HK-2 (cell line): ENCODE measurements around the gene C19orf53.
A peak's percentile ranks its signal among the peaks of the same experiment; 100 is the strongest.

ENCODE experiments used
- DNase-seq: peaks from one replicate; pipeline ENCODE4 v3.0.0-alpha.2; 2018; ENCODE audit not compliant: unreplicated experiment

C19orf53 gene

DNA sequence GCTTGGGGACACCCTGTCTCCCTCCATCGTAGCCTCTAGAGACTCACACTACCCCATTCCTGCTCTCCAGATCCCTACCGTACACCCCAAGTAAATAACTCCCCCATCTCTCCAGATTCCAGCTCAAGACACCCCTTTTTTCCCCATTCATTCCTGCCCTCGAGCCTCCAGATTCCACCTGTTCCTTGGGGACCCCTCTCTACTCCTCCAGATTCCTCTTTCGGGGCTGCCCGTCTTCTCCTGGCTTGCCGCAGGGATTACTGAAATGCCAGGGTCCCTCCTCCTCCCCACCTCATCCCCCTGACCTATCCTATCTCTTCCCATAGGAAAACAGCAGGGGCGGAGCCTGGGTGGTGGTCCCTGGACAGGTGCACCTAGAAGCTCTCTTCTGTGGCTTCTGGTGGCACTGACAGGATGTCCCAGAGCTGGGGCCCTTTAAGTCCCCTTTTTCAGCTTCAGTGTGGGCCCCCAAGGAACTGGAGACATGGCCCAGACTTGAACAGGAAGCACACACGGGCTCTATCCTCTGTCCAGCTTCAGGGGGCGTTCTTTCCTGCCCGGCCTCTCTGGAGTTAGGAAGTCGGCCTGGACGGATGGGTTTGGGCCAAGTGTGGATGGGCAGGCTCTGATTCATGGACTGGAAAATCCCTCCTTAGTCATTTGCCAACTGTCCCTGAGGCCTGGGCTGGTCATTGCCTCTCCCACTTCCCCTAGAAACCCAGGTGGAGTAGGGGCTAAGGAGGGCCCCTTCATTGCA is 22.2 kb downstream of the C19orf53 start:
- peak; percentile 90 for DNase-seq

DNA sequence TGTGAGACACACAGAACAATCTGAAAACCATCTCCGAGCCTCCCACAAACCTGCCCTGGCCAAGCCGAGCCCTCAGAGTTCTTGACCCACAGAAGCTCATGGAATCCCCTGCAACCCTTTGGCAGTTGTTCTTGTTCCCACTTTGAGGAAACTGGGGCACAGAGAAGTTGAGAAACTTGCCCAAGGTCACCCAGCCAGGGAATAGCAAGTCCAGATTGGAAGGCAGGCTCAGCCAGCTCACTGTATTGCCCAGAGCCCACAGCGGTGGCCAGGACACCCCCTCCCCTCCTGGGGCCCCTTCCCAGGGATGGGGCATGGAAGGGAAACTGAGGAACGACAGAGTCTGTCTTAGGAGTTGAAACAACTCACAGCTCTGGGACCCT is 22.8 kb downstream of the C19orf53 start:
- no peak for DNase-seq

DNA sequence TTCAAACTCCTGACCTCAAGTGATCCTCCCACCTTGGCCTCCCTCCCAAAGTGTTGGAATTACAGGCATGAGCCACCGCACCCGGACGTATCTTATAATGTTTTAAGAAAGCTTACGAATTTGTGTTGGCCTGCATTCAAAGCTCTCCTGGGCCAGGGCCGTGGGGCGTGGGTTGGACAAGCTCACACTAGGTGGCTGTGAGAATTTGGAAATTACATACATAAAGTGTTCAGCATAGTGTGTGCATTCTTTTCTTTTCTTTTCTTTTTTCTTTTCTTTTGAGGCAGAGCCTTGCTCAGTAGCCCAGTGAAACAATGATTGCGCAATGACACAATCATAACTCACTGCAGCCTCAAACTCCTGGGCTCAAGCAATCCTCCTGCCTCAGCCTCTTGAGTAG is 23.6 kb downstream of the C19orf53 start:
- DNase-seq: peak; percentile 35

DNA sequence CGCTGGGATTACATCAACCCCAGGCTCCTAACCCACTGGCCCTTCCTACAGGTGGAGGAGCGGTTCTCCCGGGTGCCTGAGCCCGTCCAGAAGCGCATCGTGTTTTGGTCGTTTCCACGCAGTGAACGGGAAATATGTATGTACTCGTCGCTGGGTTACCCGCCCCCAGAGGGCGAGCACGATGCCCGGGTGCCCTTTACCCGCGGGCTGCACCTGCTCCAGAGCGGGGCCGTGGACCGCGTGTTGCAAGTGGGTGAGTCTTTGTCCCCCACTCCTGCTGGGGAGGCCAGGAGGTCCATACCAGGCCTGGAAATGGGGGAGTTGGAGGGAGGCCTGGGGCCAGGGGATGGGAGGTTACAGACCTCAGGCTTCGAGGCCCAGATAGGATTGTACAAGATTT is 25.4 kb downstream of the C19orf53 start:
- DNase-seq: no peak

DNA sequence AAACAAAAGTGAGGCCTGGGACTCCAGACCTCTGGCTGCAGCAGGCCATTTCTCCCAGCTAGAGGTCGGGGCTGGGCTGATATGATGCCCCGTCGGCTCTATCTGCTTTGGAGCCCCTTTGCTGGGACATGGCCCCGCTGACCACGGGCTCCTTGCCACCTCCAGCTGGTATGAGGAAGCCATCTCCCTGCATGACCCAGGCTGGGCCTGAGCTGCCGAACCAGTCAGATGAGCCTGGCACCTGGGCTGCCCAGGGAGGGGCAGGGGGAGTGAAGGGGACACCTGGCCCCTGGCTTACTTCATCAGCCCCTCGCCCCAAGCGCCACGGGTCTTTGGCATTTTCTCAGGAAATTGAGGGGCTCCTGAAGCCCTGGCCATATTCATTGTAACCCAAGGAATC is 28.8 kb downstream of the C19orf53 start:
- DNase-seq: no peak

DNA sequence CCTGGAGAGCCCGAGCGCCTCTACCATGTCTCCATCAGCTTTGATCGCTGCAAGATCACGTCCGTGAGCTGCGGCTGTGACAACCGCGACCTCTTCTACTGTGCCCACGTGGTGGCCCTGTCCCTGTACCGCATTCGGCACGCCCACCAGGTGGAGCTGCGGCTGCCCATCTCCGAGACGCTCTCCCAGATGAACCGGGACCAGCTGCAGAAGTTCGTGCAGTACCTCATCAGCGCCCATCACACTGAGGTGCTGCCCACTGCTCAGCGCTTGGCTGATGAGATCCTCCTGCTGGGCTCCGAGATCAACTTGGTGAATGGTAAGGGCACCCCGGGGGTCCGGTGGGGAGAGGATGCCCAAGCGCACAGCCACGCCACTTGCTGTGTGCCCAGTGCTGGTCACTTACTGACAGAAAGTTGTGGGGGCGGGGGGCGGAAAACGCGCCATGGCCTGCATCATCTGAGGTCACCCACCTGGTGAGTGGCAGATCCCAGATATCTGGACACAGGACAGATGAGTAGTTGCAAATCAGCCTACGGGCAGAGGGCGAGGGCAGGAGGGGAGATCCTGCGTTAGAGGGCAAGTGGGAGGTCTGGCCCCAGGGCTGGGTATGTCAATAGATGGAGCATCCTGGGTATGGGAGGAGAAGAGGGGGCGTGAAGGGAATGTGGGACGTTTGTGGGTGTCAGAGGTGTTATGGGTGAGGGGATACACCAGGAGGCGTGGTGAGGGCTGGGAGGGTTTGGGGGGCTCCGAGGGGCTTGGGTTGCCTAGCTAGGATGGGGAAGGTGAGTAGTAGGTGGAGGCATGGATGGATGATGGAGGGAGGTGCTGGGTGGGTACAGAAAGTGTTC is 30.8 kb downstream of the C19orf53 start:
- no peak for DNase-seq

DNA sequence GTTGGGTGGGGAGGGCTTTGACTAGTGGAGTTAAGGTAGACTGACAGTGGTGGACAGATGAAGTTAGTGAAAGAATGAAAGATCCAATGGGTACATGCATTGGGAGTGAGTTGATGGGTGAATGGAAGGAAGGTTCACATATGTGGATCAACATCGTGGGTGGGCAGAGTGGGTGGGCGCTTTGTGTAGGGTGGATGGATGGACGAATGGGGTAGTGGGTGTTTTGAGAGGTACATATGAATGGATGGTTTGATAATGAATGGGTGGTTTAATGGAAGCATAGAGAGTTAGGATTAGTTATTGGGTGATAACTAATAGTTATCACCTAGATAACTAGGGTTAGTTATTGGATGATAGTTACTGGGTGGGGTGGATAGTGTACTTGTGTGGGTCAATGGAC is 32.5 kb downstream of the C19orf53 start:
- DNase-seq: no peak

DNA sequence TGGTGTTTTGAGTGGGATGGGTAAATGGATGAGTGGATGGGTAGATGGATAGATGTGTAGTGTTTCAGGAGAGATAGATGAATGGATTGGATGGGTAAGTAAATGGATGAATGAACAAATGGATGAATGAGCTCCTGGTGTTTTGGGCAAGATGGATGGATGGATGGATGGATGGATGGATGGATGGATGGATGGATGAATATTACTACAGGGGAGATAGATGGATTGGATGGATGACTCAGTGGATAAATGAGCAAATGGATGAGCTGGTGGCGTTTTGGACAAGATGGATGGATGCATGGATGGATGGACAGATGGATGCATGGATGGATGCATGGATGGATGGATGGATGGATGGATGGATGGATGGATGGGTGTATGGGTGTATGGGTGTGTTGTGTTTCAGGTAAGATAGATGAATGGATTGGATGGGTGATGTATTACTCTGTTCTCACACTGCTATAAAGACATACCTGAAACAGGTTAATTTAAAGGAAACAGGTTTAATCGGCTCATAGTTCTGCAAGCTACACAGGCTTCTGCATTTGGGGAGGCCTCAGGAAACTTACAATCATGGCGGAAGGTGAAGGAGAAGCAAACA is 33.3 kb downstream of the C19orf53 start:
- no peak for DNase-seq

DNA sequence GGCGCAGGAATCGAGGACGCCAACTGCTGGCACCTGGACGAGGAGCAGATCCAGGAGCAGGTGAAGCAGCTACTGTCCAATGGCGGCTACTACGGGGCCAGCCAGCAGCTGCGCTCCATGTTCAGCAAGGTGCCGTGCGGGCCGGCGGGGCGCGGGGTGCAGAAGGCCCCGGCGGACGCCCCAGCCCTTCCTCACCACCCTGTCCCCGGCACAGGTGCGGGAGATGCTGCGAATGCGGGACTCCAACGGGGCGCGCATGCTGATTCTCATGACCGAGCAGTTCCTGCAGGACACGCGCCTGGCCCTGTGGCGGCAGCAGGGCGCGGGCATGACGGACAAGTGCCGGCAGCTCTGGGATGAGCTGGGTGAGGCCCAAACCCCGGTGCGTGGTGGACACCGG is 34.6 kb downstream of the C19orf53 start:
- DNase-seq: no peak

DNA sequence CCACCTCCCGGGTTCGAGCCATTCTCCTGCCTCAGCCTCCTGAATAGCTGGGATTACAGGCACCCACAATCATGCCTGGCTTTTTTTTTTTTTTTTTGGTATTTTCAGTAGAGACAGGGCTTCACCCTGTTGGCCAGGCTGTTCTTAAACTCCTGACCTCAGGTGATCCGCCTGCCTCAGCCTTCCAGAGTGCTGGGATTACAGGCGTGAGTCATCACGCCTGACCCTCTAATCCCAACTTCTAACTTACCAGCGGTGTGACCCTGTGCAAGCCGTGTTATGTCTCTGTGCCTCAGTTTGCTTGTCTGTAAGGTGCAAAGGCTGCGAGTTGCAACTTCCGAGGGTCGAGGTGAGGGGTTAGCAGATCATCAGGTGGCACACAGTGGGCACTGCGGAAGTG is 38.3 kb downstream of the C19orf53 start:
- no peak for DNase-seq

DNA sequence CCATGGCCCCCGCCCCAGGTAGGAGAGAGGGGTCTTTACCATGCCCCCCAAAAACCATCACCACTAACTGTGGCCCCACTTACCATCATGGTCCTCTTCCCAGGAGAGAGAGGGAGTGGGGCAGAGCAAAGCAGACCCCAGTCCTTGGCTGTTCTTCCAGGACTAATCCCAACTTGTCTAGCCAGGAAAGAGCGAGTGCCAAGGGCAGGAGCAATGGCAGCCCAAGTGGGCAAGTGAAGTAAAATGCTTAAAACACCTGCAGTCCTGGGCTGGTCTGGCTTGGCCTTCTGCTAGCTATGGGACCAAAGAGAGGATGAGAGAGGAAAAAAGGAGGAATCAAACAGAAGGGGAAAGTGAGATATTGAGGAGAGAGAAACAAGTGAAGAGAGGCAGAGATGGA is 38.9 kb downstream of the C19orf53 start:
- DNase-seq: no peak

DNA sequence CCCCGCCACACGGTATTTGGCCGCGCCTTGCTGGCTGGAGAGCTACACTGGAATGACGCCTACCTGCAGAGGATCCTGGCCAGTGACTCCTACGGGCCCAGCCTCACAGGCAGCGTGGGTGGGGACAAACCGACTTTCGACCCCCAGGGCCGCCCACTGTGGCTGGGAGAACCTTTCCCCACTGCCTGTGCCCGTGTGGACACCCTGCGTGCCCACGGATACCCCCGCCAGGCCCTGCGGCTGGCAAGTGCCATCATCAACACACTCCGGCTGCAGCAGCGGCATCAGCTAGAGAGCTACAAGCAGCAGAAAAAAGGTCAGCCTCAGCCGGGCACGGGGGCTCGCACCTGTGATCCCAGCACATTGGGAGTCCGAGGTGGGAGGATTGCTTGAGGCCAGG is 40.3 kb downstream of the C19orf53 start:
- DNase-seq: no peak

DNA sequence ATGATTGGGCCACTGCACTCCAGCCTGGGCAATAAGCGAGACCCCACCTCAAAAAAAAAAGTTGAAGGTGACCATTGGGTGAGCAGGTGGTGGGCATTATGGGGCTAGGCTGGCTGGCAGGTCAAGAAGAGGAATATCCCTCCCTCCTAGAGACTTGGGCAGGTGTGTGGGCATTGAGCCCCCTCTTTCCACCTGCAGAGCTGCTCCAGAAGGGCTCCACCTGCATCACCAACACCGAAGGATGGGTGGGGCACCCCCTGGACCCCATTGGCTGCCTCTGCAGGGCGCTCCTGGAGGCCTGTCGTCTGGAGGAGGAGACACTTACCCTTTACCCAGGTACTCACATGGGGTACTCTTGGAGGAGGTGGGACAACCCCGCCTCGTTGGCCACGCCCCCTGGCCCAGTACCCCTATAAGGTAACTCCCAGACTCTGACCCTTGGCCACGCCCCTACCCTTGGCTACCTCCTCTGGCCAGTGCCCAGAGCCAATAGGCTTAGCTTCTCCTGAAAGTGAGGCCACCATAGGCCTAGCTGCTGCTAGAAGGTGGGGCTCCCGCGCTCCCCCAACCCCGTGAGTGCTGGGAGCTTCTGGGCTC is 42.9 kb downstream of the C19orf53 start:
- no peak for DNase-seq

DNA sequence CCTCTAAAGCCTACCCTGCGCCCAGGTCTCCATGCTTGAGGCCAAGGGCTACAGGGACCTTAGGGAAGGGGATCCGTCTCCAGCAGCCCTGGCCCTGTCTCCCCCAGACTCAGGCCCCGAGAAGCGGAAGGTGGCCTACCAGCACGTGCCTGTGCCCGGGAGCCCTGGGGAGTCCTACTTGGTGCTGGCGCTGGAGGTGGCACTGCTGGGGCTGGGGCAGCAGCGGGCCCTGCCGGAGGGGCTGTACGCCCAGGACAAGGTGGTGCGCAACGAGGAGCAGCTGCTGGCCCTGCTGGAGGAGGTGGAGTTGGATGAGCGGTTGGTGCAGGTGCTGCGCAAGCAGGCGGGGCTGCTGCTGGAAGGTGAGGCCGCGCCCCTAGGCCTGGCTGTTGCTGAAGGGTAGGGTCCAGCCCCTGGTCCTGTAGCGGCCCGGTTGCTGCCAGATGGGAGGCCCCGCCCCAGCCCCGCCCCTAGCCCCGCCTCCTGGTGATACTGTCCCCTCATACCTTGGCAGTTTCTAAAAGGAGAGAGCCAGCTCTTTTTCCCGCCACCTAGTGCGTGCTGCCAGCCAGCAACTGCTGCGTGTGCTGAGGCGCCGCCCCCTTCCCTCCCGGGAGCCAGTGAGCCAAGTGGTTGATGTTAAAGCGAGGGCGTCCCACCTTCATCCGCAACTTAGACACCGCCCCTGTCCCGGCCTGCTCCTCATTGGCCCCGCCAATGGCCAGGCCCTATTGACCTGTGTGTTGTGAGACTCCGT is 43.5 kb downstream of the C19orf53 start:
- no peak for DNase-seq

DNA sequence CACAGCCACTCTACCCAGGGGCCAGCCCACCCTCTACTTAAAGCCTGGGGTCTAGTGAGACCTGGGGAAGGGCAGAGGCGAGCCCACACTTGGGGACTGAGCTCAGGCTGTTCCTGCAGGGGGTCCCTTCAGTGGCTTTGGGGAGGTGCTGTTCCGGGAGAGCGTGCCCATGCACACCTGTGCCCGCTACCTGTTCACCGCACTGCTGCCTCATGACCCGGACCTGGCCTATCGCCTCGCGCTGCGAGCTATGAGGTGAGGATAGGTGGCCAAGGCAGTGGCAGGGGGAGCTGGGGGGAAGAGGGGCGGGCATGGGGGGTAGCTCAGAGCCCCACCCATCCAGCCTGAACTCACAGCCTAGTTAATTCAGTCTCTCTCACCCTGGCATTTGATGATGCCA is 45.0 kb downstream of the C19orf53 start:
- DNase-seq: no peak

DNA sequence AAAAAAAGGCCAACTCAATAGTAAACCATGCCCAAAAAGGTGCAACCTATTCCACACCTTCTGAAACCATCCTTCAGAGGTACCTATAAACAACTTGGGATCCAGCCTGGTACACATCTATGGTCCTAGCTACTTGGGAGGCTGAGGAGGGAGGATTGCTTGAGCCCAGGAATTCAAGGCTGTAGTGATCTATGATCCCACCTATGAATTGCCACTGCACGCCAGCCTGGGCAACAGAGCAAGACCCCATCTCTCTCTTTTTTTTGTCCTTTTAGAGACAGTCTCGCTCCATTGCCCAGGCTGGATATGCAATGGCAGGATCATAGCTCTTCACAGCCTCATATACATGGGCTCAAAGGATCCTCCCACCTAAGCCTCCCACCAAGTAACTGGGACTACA is 47.0 kb downstream of the C19orf53 start:
- DNase-seq: no peak

DNA sequence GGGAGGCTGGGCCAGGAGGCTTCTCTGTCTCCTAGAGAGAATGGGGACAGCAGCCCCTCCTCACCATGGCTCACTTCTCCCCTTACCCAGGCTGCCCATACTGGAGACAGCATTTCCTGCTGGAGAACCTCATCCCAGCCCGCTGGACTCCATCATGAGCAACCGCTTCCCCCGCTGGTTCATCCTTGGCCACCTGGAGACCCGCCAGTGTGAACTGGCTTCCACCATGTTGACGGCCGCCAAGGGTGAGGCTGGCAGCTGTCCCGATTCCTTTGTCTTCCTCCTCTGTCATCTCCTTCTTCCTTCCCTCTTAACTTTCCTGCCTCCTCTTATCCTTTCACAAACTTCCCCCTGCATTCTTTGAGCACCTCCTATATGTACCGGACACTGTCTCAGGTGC is 49.0 kb downstream of the C19orf53 start:
- DNase-seq: no peak

DNA sequence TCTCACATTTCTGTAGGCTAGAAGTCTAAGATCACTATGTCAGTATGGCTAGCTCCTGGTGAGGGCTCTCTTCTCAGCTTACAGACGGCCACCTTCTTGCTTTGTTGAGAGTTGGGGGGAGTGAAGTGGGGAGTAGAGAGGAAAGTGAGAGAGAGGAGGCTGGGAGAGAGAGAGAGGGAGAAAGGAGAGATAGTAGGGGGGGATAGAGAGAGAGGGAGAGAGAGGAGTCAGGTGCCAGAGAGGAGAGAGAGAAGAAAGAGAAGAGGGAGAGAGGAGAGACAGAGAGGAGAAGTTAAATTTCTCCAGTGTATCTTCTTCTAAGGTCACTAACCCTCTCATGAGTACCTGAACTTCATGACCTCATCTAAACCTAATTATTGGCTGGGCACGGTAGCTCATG is 49.6 kb downstream of the C19orf53 start:
- DNase-seq: no peak

DNA sequence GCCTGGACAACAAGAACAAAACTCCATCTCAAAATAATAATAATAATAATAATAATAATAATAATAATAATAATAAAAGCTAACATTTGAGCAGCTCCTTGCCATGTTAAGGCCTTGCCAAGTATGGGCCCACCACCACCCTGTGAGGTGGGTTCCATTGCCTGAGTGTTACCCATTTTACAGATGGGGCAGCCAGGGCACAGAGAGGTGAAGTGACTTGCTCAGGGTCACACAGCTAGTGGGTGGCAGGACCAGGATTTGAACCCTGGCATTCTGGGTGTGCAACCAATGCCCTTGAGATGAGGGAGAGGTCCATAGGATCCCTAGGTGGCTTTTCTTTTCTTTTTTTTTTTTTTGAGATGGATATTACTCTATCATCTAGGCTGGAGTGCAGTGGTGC is 50.4 kb downstream of the C19orf53 start:
- no peak for DNase-seq

DNA sequence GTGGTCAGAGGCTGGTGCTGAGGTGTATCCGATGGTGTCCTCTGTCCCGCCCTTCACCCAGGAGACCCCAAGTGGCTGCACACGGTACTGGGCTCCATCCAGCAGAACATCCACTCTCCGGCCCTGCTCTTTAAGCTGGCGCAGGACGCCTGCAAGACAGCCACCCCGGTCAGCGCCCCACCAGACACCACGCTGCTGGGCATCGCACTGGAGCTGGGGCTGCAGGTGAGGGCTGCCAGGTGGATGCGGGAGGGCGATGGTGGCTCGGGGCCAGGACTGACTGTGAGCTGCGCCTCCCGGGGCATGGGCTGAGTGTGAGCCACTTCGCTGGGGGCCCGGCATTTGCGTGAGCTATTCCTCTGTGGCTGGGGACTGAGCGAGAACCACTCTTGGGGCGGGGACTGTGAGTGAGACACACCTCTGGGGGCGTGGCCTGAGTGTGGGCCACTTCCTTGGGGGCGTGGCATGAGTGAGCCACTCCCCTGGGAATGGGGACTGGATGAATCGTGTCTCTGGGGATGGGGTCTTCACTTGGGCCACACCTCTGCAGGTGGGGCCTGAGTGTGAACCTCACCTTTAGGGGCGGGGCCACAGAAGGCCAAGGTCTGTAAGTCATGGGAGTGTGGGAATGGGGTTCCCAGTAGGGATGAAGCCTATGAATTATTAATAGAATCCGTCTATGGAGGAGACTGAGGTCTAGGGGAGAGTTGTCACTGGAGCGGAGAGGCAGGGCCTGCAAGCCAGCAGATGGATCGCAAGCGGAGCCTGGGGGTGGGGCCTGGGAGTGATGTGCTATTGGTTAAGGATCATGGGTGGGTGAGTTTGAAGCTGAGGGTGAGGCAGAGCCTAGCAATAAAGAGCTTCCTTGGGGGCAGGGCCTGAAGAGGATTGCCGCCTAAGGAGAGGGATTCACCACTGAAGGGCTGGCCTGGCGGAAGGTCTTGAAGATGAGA is 51.5 kb downstream of the C19orf53 start:
- no peak for DNase-seq
